ENCODE results near the gene TTLL9. TPM values are rescaled to one million over a fixed set of nuclear protein-coding genes. Genes with fewer than 3 reads are reported as not detected.

TTLL9 gene
- total RNA-seq, 1 donor from 2014 or later, result 0.30 TPM

DNA sequence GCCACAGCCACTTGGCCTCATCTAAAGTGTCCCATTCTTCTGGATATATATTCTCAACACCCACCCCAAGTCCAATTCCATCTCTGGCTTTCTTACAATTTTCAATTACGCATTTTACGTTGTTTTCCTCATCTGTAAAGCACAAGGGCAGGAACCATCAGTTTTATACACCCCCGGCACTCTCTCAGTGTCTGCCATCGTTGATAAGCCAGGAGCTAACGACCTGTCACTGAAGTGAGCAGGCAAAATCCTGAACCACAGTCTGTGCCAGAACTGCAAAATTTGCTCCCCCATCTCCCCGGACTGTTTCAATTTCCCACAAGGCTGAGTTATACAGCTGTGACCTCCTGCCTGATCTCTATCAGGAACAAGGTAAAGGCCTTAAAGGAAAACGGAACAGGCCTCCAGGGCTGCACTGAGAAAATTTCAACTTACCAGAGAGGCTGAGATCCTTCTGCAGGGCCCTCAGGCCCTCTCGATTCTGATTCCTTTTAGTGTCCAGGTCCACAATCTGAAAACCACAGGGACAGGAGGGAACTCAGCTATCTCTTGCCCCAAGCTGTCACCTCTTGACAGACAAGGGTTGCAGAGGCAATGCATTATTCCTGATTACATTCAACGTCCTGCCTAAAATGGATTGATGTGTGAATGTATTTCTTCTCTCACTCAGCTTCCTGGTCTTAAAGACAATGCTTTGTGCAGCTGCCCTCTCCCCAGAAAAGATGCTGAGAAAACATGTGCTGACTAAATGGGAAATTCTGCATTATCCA lies 79.6 kb downstream of the TTLL9 start:
- no peak for DNase-seq

DNA sequence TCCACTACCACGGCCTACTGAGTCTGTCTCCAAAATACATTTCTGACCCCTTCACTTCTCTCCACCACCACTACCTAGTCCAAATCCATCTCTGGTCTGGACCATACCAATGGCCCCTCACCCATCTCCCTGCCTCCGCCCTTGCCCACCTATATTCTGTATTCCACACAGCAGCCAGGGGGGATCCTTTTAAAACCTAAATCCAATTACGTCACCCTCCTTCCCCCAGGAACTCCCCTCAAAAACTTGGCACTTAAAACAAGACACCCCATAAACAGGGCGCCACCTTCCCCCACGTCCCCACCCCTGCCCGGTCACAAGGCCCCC lies 80.7 kb downstream of the TTLL9 start:
- no peak for DNase-seq

DNA sequence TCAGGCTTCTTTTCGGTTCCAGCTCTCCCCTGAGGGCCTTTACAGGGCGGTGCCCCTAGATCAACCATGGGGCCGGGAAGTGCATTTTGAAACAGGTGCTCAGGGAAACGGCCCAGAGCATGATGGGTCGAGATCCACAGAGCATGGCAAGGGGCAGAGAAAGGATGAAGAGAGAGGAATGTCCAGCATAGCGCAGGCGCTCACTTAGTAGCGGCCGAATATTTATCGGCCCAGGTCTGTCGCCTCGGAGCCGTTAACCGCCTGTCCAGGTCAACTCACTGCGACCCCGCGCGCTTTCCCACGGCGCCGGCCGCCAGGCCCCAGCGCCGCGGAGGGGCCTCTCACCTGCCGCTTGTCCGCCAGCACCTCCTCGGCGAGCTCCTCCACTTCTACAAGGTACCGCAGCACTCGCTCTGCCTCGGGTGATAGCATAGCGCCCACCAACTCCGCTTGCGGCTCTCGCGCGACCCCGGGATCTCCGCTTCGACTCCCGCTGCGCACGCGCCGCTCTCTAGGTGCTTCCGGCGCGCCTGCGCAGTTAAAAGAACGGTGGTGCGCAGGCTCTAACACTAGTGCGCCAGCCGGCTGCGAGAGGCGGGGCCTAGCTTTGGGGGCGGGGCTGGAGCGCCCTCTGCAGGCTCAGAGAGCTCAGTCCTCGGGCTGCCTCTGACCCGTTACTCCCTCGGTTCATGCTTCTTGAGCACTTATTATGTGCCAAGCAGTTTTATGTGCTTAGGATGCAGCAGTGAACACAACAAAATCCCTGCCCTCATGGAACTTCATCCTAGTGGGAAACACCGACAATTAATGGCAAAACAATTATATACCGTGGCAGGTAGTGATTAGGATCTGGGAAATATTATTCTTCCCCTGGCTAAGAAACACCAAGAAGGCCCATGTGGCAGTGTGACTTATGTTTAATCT lies 81.4 kb downstream of the TTLL9 start, which contains the start of gene PDRG1:
Gene PDRG1, minus strand, starts transcription at position 517 of the 924 bp plus-strand sequence. Its CDS starts 85 bp downstream, at position 432.
- peak; percentile 93 for DNase-seq

DNA sequence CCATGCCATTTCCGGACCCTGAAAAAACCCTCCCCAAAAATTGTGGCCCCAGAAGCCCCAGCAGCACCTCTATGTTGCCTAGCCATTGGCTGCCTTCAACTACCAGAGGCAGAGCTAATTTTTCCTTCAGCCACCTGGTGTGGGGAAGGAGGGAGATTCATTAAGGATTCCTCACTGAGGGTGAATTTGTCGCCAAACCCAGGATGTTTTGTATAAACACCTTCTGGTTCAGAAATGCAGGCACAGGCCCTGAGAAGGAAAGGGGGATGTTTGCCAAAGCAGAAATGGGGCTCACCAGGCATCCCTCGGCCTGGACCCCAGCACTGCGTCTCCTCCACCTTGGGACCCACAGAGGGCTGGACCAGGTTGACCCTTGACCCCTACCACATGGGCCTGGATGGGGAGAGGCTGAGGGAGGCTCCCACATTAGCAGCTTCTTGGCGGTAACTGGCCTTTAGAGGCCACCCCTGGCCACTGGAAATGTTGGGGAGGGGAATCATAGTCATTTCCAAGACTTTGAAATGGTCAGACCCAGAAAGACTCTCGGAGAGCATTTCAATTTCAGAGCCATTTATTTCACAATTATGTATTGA lies 83.2 kb downstream of the TTLL9 start:
- DNase-seq, result no peak

DNA sequence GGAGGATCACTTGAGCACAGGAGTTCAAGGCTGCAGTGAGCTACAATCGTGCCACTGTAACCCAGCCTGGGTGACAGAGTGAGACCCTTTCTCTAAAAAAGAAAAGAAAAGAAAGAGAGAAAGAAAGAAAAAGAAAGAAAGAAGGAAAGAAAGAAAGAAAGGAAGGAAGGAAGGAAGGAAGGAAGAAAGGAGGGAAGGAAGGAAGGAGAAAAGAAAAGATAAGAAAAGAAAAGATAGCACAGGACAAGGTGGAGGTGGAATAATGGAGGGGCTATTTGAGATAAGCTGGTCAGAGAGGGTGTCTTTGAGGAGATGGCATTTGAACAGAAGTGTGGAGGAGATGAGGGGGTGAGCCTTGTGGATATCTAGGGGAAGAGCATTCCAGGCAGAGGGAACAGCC lies 84.1 kb downstream of the TTLL9 start:
- no peak for DNase-seq

DNA sequence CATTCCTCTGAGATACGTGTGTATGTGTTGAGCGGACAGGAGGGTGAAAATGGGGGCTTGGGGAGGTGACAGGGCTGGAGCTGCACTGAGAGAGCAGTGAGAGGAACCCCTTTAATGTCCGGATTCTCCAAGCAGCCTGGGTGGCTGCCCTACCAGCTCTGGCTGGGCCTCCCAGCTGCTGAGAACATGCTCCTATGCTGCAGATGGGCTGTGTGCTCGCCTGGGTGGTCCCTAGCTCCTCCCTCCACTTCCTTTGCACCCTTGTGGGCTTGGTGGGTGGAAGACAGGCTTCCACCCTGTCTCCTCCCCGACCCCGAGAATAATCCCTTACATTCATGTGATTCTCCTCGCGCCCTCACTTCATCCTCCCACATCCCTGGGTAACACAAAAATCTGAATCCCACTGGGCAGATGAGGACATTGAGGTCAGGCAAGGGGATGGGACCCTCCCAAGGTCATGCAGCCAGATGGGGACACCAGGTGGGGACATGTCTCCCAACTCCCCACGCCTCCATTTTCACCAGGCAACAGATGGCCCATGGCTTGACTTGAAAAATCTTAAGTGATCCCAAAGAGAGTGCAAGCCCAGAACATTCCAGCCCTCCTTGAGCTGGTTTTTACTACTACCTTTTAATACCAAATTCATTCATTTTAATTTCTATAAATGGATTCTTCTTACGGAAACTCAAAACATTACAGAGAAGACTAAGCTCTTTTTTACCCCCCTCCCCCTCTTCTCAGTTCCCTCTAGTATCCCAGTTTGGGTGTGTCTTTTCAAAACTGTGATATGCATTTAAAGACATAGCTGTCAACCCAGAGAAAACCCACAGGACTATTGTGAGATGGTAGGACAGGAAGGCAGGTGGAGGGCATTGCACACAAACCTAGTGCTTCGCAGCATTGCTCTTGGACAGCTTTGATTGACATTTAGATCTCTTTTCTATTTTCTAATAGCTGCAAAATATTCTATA lies 86.4 kb downstream of the TTLL9 start:
- no peak for DNase-seq

DNA sequence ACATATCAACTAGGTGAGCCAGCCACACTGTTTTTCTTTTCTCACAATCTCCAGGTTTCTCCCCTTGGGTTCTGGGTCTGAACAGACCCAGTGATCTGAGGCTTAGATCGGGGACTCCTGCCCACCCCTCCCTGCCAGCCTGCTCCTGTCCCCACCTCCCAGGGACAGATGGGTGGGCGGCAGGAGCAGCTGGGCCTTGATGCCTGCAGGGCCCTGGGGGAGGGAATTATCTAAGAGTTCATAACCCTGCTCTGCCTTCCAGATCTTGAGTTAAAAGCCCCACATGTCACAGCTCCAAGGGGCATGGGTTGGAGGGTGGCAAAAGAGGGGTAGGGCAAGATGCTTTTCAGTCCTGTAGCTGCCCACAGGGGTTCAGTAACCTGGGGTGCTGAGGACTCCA lies 92.3 kb downstream of the TTLL9 start:
- no peak for DNase-seq

DNA sequence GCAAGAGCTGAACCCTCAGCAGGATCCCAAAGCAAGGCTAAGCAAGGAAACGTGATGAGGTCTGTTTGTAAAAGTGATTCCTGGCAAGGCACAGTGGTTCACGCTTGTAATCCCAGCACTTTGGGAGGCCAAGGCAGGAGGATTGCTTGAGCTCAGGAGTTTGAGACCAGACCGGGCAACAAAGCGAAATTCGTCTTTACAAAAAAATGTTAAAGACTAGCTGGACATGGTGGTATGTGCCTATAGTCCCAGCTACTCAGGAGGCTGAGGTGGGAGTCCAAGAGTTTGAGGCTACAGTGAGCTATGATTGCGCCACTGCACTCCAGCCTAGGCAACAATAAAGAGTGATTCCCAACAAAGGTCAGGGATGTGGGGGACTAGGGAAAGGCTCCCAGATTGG lies 93.5 kb downstream of the TTLL9 start:
- no peak for DNase-seq

DNA sequence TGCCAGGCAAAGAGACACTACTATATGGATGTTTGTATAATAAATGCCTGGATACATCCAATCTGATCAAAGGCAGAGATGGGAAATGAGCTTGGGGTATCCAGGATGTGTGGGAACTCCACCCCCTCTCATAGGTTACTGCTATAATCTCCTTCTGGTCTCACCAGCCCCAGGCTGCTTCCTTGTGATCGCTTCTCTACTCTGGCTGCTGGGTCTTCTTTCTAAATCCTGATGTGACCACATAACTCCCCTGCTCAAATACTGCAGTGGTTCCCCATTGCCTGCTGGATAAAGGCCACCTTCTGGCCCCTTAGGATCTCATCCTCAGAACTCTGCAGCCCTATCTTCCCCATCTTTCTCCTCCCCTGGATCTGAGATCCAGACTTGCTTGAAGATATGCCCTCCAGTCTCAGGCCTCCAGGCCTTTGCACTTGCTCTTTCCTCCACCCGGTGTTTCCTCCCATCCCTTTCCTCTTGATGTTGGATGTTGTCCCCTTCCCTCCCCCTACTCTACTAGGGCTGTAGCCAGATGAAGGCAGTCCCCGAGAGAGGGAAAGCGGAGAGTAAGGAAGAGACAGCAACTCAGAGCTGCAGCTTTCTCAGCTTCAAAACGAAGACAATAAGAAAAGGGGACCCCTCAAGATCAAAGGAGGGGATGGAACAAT lies 96.7 kb downstream of the TTLL9 start:
- no peak for DNase-seq

DNA sequence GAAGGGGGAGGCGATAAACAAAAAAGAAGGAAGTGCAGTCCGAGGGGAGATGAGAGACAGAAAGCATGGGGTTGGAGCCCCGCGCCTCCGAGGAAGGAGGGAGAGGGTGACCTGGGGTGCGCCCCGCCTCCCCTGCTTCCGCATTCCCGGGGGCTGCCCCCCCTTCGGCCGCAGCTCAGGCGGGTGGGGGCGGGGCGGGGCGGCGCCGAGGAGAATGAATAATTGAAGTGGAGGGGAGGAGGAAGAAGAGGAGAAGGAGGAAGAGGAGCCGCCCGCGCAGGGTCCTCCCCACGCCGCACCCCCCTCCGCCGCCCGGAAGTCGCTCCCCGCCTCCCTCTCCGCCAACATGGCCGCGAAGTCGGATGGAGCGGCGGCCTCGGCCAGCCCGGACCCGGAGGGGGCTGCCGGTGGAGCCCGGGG lies 97.4 kb downstream of the TTLL9 start, which contains the start of gene XKR7:
Gene XKR7, plus strand, starts transcription at position 322 of the 420 bp plus-strand sequence. Its CDS starts 25 bp downstream, at position 347.
- DNase-seq, result no peak

DNA sequence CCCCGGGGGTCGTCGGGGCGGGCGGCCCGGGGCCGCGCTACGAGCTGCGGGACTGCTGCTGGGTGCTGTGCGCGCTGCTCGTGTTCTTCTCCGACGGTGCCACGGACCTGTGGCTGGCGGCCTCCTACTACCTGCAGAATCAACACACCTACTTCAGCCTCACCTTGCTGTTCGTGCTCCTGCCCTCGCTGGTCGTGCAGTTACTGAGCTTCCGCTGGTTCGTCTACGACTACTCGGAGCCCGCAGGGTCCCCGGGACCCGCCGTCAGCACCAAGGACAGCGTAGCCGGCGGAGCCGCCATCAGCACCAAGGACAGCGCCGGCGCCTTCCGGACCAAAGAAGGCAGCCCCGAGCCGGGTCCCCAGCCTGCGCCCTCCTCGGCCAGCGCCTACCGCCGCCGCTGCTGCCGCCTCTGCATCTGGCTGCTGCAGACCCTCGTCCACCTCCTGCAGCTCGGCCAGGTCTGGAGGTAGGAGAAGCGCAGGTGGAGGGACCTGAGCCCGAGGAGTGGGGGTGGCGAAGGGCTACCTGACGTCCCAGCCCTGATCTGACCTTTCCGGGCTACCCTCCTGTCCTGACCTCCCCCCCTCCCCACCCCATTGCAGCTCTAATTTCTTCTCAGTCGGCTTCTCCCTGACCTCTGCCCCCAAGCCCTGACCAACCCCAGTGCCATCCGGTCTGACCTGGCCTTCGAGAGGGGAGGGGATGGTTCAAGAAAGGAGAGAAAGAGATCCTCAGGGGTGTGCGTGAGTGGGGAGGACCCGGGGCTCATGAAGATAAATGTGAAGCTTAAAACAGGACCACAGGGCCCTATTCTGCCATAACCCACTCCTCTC lies 98.1 kb downstream of the TTLL9 start:
- DNase-seq, result peak; percentile 54

DNA sequence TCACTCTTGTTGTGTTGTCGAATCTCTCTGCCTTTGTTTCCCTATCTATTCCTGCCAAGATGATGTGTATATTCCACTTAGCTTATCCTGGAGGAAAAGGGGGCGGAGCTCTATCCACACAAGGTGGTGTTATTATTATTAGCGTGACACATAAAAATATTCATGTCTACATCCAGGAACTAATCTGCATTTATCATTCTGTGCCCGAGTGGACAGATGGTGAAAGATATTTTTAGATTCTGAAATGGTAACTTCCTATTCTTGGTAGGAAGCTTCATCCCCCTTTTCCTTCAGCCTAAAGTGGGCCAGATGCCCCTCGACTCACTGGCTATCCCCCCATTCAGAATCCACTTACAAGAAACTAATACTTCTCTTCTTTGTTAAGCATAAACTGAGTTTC lies 99.6 kb downstream of the TTLL9 start:
- DNase-seq, result no peak

DNA sequence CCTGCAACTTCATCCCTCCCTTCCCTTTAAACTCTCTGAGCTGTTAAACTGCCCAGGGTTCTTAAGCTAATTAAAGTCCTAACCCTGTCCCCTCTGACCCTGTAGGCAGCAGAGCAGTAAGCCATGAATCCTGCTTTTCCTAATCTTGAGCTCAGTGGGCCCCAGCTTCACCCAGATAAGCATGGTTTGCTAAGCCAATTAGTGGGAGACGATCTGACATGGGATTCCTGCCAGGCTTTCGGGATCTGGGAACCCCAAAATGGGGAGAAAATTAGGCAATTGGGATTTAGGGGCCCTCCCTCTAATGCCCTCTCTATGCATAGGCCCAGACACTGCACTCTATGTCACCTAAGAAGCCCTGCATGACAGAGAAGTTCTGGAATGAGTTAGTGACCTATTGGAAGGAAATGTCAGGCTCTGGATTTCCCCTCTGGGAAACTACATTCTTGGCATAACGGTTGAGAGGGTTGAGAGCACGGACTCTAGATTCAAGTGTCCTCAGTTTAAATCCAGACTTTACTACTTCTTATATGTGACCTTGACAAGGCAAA lies 102.1 kb downstream of the TTLL9 start:
- no peak for DNase-seq

DNA sequence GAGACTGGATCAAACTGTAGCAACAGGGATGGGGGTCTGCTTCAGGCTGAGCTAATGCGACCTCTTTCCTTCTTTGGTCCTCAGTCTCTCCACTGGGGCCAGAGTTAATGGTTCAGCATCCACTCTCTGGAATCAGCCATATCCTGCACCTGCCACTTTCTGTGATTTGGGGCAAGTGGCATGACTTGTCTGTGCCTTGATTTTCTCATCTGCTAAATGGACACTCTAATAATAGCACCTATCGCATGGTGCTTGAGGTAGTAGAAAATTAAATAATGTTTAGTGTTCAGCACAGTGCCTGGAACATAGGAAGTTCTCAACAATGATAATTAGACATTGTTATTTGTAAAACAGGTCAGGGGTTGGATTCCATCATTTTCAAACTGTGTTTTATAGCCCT lies 103.9 kb downstream of the TTLL9 start:
- DNase-seq, result no peak

DNA sequence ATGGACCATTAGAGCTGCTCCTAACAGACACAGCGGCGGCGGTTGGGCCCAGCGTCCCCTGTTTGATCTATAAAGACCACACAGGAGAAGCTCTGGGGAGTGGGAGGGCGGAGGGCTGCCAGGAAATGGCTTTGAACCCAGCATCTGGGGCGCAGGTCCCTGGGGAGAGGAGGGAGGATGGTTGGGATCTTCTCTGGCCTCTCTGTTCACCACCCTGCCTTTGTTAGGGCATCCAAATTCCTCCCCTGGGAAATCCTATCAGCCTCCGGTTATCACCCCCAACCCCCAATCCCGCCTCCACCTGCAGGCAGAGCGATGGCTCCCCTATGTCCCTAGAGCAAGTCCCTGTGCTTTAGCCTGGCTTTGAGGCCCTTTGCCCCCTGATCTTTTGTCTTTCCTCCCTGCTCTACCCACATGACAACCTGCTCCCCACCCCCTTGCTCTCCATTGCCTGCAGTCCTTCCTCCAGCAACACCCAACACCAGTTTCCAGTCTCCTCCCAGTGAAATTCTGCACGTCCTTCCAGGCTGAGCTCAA lies 104.6 kb downstream of the TTLL9 start:
- DNase-seq, result no peak

DNA sequence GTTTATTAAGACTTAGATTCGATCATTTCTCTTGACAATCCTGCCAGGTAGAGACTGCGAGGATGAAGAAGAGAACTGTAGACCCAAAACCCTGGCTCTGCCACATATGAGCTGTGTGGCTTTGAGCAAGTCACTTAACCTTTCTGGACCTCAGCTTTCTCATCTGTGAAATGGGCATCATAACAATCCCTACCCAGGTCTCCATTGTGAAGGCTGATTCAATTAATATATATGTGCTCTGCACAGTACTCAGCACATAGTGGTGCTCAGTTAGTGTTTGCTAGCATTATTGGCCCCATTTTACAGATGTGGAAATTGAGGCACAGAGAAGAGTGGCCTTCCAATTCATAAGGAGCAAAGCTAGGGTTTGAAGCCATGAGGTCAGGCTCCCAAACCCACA lies 105.4 kb downstream of the TTLL9 start:
- no peak for DNase-seq

DNA sequence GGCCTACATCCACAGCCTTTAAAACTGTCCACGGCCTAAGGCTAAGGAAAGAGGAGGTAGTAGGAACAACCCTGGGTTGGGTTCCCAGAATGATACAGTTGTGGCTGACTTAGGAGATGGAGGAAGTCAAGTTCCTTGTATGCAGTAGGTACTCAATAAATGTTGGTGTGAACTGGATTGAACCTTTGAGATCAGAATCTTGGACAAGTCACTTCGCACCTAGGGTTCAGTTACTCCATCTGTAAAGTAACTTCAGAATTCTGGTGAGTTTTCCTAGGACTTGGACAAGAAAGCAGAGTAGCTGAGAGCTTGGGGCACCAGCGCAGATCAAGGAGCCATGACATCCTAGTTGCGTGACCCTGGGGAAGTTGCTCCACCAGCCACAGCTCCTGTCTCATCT lies 106.6 kb downstream of the TTLL9 start:
- DNase-seq, result no peak

DNA sequence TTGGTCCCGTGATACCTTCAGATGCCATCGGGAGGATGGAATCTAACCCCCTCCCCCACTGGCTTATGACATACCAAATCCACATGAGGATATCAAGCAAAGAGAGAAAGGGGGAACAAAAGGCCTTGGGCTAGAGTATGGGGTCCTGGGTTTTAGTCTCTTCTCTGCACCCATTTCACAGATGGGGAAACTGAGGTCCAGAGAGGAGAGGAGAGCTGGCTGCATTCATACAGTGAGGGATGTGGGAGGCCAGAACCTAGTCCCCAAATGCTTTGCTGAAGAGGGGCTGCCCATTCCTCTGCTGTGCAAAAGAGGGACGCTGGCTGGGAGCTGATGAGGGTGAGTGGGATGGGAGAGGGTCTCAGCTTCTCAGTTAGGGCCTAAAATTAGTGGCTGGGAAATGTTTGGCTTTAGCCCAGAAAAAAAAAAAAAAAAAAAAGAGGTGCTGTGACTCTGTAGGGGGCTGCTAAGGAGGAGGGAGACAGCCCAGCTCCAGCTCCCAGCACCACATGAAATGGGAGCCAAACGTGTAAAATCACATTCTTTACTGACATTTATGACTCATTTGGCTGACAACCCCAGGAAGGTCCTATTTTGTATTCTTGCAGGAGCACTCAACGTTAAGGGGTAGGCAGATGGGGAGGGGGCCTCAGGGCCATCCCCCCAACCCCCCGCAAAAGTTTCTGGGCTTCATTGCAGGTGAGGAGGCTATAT lies 109.4 kb downstream of the TTLL9 start:
- no peak for DNase-seq

DNA sequence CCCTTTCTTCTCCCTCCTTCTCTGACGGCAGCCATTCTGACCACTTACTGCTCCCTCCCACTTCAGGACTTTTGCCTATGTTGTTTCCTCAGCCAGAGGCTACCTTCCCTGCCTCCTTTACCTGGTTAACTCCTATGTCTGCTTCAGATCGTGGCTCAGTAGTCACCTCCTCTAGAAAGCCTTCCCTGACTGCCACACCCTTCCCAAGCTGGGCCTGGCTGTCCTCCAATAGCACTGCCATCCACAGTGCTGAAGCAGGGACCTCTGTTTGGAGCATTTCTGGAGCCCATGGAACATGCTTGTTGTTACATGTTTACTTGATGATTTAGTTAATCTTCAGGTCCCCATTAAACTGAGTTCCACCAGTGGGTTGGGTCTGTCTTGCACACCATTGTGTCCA lies 111.3 kb downstream of the TTLL9 start:
- DNase-seq, result no peak

All from skin of body (tissue), 2 donors.